Liver (tissue), 3 donors: Measurements from ENCODE around the gene ANKRD33B.

Experiments
- ATF3 ChIP-seq: IDR thresholded peaks from 2 replicates; pipeline ENCODE4 v1.6.1; 2016; ENCODE audit warnings: antibody characterized with exemption
- CTCF ChIP-seq: fragments of 150-350 bp; IDR thresholded peaks from 2 replicates; pipeline ENCODE4 v1.5.1; 2017; ENCODE audit warnings: improper control_type of control experiment, low read depth, low read length; ENCODE audit not compliant: missing input control
- EGR1 ChIP-seq, 2 donors: IDR thresholded peaks; 2 replicates each; pipeline ENCODE4 v1.6.1; 2016 to 2018; ENCODE audit warnings: antibody characterized with exemption in 2 of 2, low read depth in 2 of 2
- FOXA2 ChIP-seq: IDR thresholded peaks from 2 replicates; pipeline ENCODE4 v1.6.1; 2016; ENCODE audit warnings: antibody characterized with exemption
- GABPA ChIP-seq, 2 donors: IDR thresholded peaks in 1 of 2; conservative IDR thresholded peaks in 1 of 2; 2 replicates each; pipeline ENCODE4 v1.6.1; 2016; ENCODE audit warnings: antibody characterized with exemption in 2 of 2, mild to moderate bottlenecking in 1 of 2, moderate library complexity in 1 of 2
- JUND ChIP-seq, 2 donors: IDR thresholded peaks; 2 replicates each; pipeline ENCODE4 v1.6.1; 2016; ENCODE audit warnings: antibody characterized with exemption in 2 of 2
- MAX ChIP-seq: IDR thresholded peaks from 2 replicates; pipeline ENCODE4 v1.6.1; 2016; ENCODE audit warnings: antibody characterized with exemption
- RAD21 ChIP-seq, 2 donors: IDR thresholded peaks; 2 replicates each; pipeline ENCODE4 v1.6.1; 2016; ENCODE audit warnings: antibody characterized with exemption in 2 of 2, mild to moderate bottlenecking in 2 of 2
- REST ChIP-seq: IDR thresholded peaks from 2 replicates; pipeline ENCODE4 v1.6.1; 2016; ENCODE audit warnings: antibody characterized with exemption, mild to moderate bottlenecking
- RXRA ChIP-seq, 2 donors: IDR thresholded peaks; 2 replicates each; pipeline ENCODE4 v1.6.1; 2017 to 2018; ENCODE audit warnings: antibody characterized with exemption in 2 of 2, mild to moderate bottlenecking in 1 of 2
- SP1 ChIP-seq: IDR thresholded peaks from 2 replicates; pipeline ENCODE4 v1.6.1; 2018; ENCODE audit warnings: antibody characterized with exemption, mild to moderate bottlenecking
- TAF1 ChIP-seq: conservative IDR thresholded peaks from 2 replicates; pipeline ENCODE4 v1.6.1; 2016; ENCODE audit warnings: antibody characterized with exemption, mild to moderate bottlenecking
- YY1 ChIP-seq: IDR thresholded peaks from 2 replicates; pipeline ENCODE4 v1.6.1; 2016; ENCODE audit warnings: antibody characterized with exemption, mild to moderate bottlenecking
- ZBTB33 ChIP-seq: IDR thresholded peaks from 2 replicates; pipeline ENCODE4 v1.6.1; 2016; ENCODE audit warnings: antibody characterized with exemption
- donor health status: healthy.
- donor health status: healthy.

GRCh38 chr5:10562201-10563109, 1.4 kb upstream of the ANKRD33B start:
- TF ChIP-seq RAD21 (IDR thresholded peaks at IDR 0.05) (no peak), YY1 (no peak), CTCF (no peak), MAX (no peak), FOXA2 (no peak), GABPA (IDR thresholded peaks at IDR 0.05 in 1 of 2, conservative IDR thresholded peaks at IDR 0.05 in 1 of 2) (no peak), JUND (IDR thresholded peaks at IDR 0.05) (no peak), ZBTB33 (no peak), EGR1 (IDR thresholded peaks at IDR 0.05; ENCODE audit: low read depth in 2 of 2) (no peak), RXRA (IDR thresholded peaks at IDR 0.05) (no peak), TAF1 (no peak), SP1 (no peak), REST (no peak), ATF3 (no peak)
